Endothelial cell of umbilical vein (primary cell): Measurements from ENCODE around the gene DGLUCY. TPM values are rescaled to one million over a fixed set of nuclear protein-coding genes. Genes with fewer than 3 reads are reported as not detected.

Experiments
- BruUV-seq: library from RNA; stranded (reverse); fragments of 400-500 nt; replicated peaks from 2 replicates; lab custom pipeline; 2021; lab: Mats Ljungman, UMichigan
- CTCF ChIA-PET: fragments of 300-600, 350-600 bp; sonication (Branson Sonifier 250); formaldehyde crosslinking; loops from one replicate; lab custom pipeline; 2021; ENCODE audit warnings: antibody characterized with exemption, inconsistent platforms; lab: Charles Lee
- POLR2A ChIA-PET: fragments of 300-600, 350-600 bp; sonication (Branson Sonifier 250); formaldehyde crosslinking; loops from one replicate; lab custom pipeline; 2021; ENCODE audit warnings: antibody characterized with exemption, inconsistent platforms; lab: Charles Lee
- DNase-seq: peaks from one replicate; pipeline ENCODE4 v3.0.0-alpha.2; 2011; ENCODE audit warnings: low read depth, low spot score
- FAIRE-seq: peaks from 2 replicates; lab custom pipeline; 2011; peaks lifted over from hg19 to GRCh38; lab: Jason Lieb, UNC
- H2AFZ ChIP-seq: 2 replicates; pipeline ENCODE4 v1.6.0; 2012; ENCODE audit warnings: low read depth, low read length, control low read depth, inconsistent platforms
- H3K27ac ChIP-seq: 2 replicates; pipeline ENCODE4 v1.5.1; 2011; ENCODE audit warnings: low read depth, mild to moderate bottlenecking, control low read depth, low read length, moderate library complexity; ENCODE audit not compliant: insufficient read depth
- H3K27me3 ChIP-seq, 2 experiments: 2 replicates each; pipeline versions ENCODE4 v1.6.0 to v1.6.1; 2011; ENCODE audit warnings: low read length in 2 of 2, mixed read lengths in 1 of 2; ENCODE audit not compliant: control insufficient read depth in 2 of 2, insufficient read depth in 2 of 2
- H3K36me3 ChIP-seq, 2 experiments: 2 replicates in 1 of 2; 3 replicates in 1 of 2; pipeline ENCODE4 v1.5.1; 2011; ENCODE audit warnings: low read length in 2 of 2, mild to moderate bottlenecking in 1 of 2, moderate library complexity in 1 of 2; ENCODE audit not compliant: control insufficient read depth in 2 of 2, insufficient read depth in 2 of 2; ENCODE audit errors: extremely low read depth in 1 of 2
- H3K4me1 ChIP-seq: 3 replicates; pipeline ENCODE4 v1.5.1; 2011; ENCODE audit warnings: mild to moderate bottlenecking, low read length; ENCODE audit not compliant: control insufficient read depth, insufficient read depth; ENCODE audit errors: extremely low read depth
- H3K4me2 ChIP-seq: 2 replicates; pipeline ENCODE4 v1.6.1; 2011; ENCODE audit warnings: low read length, control low read depth, mixed read lengths; ENCODE audit not compliant: insufficient read depth
- H3K4me3 ChIP-seq, 3 experiments: fragments of 200-600 bp in 1 of 3; sonication (generic), shearing (Covaris generic) in 1 of 3; replicated peaks in 1 of 3; 2 replicates each; pipeline ENCODE4 v1.5.1; 2011 to 2016; ENCODE audit warnings: control low read depth in 3 of 3, low read length in 3 of 3, mild to moderate bottlenecking in 2 of 3, inconsistent platforms in 1 of 3, low read depth in 1 of 3, moderate library complexity in 1 of 3; ENCODE audit not compliant: insufficient read depth in 1 of 3
- H3K79me2 ChIP-seq: 2 replicates; pipeline ENCODE4 v1.6.0; 2012; ENCODE audit warnings: low read length, inconsistent platforms; ENCODE audit not compliant: control insufficient read depth, insufficient read depth
- H3K9ac ChIP-seq: replicated peaks from 2 replicates; pipeline ENCODE3; 2011; ENCODE audit warnings: low read length, control low read depth; ENCODE audit not compliant: insufficient read depth; ENCODE audit errors: extremely low read depth
- H3K9me1 ChIP-seq: replicated peaks from 3 replicates; pipeline ENCODE4 v1.6.0; 2011; ENCODE audit warnings: mild to moderate bottlenecking, low read length; ENCODE audit not compliant: control insufficient read depth, insufficient read depth; ENCODE audit errors: extremely low read depth
- H3K9me3 ChIP-seq: replicated peaks from 2 replicates; pipeline ENCODE4 v1.5.1; 2012; ENCODE audit warnings: low read length, inconsistent platforms; ENCODE audit not compliant: control insufficient read depth, insufficient read depth
- H4K20me1 ChIP-seq: replicated peaks from 2 replicates; pipeline ENCODE3; 2011; ENCODE audit warnings: mild to moderate bottlenecking, low read length; ENCODE audit not compliant: control insufficient read depth, insufficient read depth; ENCODE audit errors: extremely low read depth
- CTCF ChIP-seq, 2 donors: IDR thresholded peaks; 1 replicate in 1 of 2; 2 replicates in 1 of 2; pipeline ENCODE4 v1.5.1; 2011; ENCODE audit warnings: low read length in 2 of 2, mild to moderate bottlenecking in 2 of 2, moderate library complexity in 2 of 2, control low read depth in 1 of 2, inconsistent platforms in 1 of 2, low read depth in 1 of 2; ENCODE audit not compliant: insufficient read depth in 1 of 2; ENCODE audit errors: extremely low read depth in 1 of 2
- EZH2 ChIP-seq: IDR thresholded peaks from 2 replicates; pipeline ENCODE4 v1.6.1; 2012; ENCODE audit warnings: borderline replicate concordance, low read depth, mild to moderate bottlenecking, moderate library complexity, low read length, inconsistent platforms; ENCODE audit not compliant: severe bottlenecking
- FOS ChIP-seq: IDR thresholded peaks from 2 replicates; pipeline ENCODE4 v1.6.1; 2011; ENCODE audit warnings: mild to moderate bottlenecking, low read length, moderate library complexity, borderline replicate concordance; ENCODE audit not compliant: insufficient read depth
- GATA2 ChIP-seq: IDR thresholded peaks from 2 replicates; pipeline ENCODE4 v1.7.0; 2011; ENCODE audit warnings: low read depth, mild to moderate bottlenecking, moderate library complexity, mixed read lengths, low read length; ENCODE audit not compliant: insufficient read length, insufficient read depth
- JUN ChIP-seq: IDR thresholded peaks from 2 replicates; pipeline ENCODE4 v1.6.1; 2011; ENCODE audit warnings: borderline replicate concordance, low read depth; ENCODE audit not compliant: insufficient read length, insufficient read depth
- MAX ChIP-seq: IDR thresholded peaks from 2 replicates; pipeline ENCODE4 v1.6.1; 2011; ENCODE audit not compliant: insufficient read depth, insufficient read length
- MYC ChIP-seq: IDR thresholded peaks from one replicate; pipeline ENCODE4 v1.6.1; 2011; ENCODE audit warnings: mild to moderate bottlenecking, low read depth, low read length
- POLR2A ChIP-seq: IDR thresholded peaks from 2 replicates; pipeline ENCODE4 v1.6.1; 2012; ENCODE audit warnings: low read depth, mild to moderate bottlenecking, control low read depth, low read length
- POLR2AphosphoS5 ChIP-seq: IDR thresholded peaks from 2 replicates; pipeline ENCODE4 v1.6.1; 2012; ENCODE audit warnings: low read depth, mild to moderate bottlenecking, control low read depth, low read length, moderate library complexity; ENCODE audit not compliant: insufficient read depth
- dilution Hi-C: fragments of 300-500 bp; cut with MboI; formaldehyde crosslinking; loops from one replicate; pipeline ENCODE4 v1.15.0; 2019; ENCODE audit warnings: low sequenced_read_pairs; ENCODE audit not compliant: extremely low pct_ligation_motif_present
- intact Hi-C: fragments of 100-400 bp; cut with micrococcal nuclease; formaldehyde crosslinking; loops from one replicate; pipeline ENCODE4 v1.10.0; 2022
- polyA plus RNA-seq, 4 experiments: library from polyadenylated mRNA; depleted of rRNA in 3 of 4; stranded (reverse) in 3 of 4; unstranded in 1 of 4; fragments of >200 nt; gene quantifications; 2 replicates each; pipeline versions ENCODE4 v1.2.1 to v1.2.3, GENCODE V29; 2011 to 2012; ENCODE audit warnings: missing spikeins in 1 of 4
- total RNA-seq: library from RNA; stranded (reverse); gene quantifications from 2 replicates; pipeline ENCODE4 v1.2.3, GENCODE V29; 2021

DGLUCY gene
- total and polyA plus RNA-seq, 2 donors (not counting 3 experiments of a cell fraction or from before 2014, with no cell fraction given): 40.9 to 65.6 TPM

- H3K27me3 ChIP-seq: no peaks in the 10 kb centered on the region
- ChIA-PET POLR2A (interaction anchor here (0.7 kb wide), 1 partner anchor 41 kb away, joined by 6 read pairs; no protein-coding TSS in a partner anchor), CTCF (interaction anchor here (1.0 to 2.4 kb wide), 4 partner anchors 9 to 94 kb away, joined by 4 to 17 read pairs (median 4); no protein-coding TSS in a partner anchor)
- H3K4me1 ChIP-seq: no peaks in the 10 kb centered on the region
- TF ChIP-seq POLR2A (no peak), MYC (no peak), JUN (no peak), GATA2 (no peak), EZH2 (no peak), POLR2AphosphoS5 (no peak), FOS (no peak), CTCF (IDR thresholded peaks at IDR 0.05; ENCODE audit: extremely low read depth in 1 of 2, insufficient read depth in 1 of 2, low read depth in 1 of 2, low read length in 2 of 2) (no peak), MAX (no peak)
- H3K9me1 ChIP-seq: no peaks in the 10 kb centered on the region
- H3K36me3 ChIP-seq: peaks cover 0 to 30% of the 10 kb centered on the region in 2 experiments
- no peaks in the 10 kb centered on the region for H3K79me2 ChIP-seq
- no peak overlapping the region for H2AFZ ChIP-seq
- intact Hi-C loops: no loop called here
- no peaks in the 10 kb centered on the region for H3K9me3 ChIP-seq
- BruUV-seq: no TSS peak
- H3K9ac ChIP-seq: no peak overlapping the region
- H3K4me2 ChIP-seq: no peak overlapping the region
- FAIRE-seq (no peak), DNase-seq (no peak)
- dilution Hi-C loops: no loop called here
- no peak overlapping the region for H3K4me3 ChIP-seq
- H3K27ac ChIP-seq: no peak overlapping the region
- H4K20me1 ChIP-seq: no peaks in the 10 kb centered on the region
These were observed 79.2 kb downstream of the DGLUCY start for GRCh38 chr14:91193069-91193468.
